Activated CD4-positive, alpha-beta T cell treated with anti-CD3 and anti-CD28 coated beads, Interleukin-2, amount 10 ng/mL, durations not matched to agents 7 days and 5 days (primary cell): ENCODE measurements around the gene TFF3. TPM values are rescaled to one million over a fixed set of nuclear protein-coding genes. Genes with fewer than 3 reads are reported as not detected.

Source experiments
- CTCF ChIA-PET: fragments of 350-600 bp; sonication (Branson Sonifier 250); formaldehyde crosslinking; loops from one replicate; lab custom pipeline; 2021; ENCODE audit warnings: antibody characterized with exemption; lab: Charles Lee
- POLR2A ChIA-PET: fragments of 350-600 bp; sonication (Branson Sonifier 250); formaldehyde crosslinking; loops from one replicate; lab custom pipeline; 2021; ENCODE audit warnings: antibody characterized with exemption; lab: Charles Lee
- DNase-seq: peaks from one replicate; pipeline ENCODE4 v3.0.0-alpha.2; 2020
- H3K27ac Mint-ChIP-seq: one replicate; pipeline ENCODE4 v1.8.0; 2021; ENCODE audit warnings: mild to moderate bottlenecking, moderate library complexity, mixed read lengths
- H3K27me3 Mint-ChIP-seq: one replicate; pipeline ENCODE4 v1.8.0; 2021; ENCODE audit warnings: mixed read lengths
- H3K36me3 Mint-ChIP-seq: one replicate; pipeline ENCODE4 v1.8.0; 2021; ENCODE audit warnings: low read depth, mixed read lengths
- H3K4me1 Mint-ChIP-seq: one replicate; pipeline ENCODE4 v1.8.0; 2021; ENCODE audit warnings: mixed read lengths
- H3K4me3 Mint-ChIP-seq: one replicate; pipeline ENCODE4 v1.8.0; 2021; ENCODE audit warnings: mild to moderate bottlenecking, moderate library complexity, mixed read lengths
- H3K9me3 Mint-ChIP-seq: one replicate; pipeline ENCODE4 v1.8.0; 2021; ENCODE audit warnings: mixed read lengths
- total RNA-seq, 2 experiments: library from RNA; stranded (reverse); gene quantifications; one replicate each; pipeline ENCODE4 v1.2.3, GENCODE V29; 2021

Gene TFF3
- total RNA-seq, 2 experiments from 2014 or later, result not detected

DNA sequence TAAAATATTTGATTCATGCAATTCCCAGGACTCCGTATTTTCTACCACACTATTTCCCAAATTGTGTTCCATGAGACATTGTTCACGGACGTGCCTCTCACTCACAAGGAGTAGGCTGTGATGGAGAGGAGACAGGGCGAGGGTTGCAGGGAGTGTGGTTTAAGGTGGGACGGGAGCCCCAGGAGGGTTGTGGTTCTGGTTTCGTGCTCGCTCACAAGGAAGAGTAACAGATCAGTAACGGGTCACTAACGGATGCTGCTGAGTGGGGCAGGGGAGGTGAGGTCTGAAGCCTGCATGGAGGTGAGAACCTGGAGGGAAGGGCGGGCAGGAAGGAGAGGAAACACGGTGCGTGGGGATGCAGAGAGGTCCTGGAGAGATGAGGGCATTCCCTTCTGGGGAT lies 28.8 kb downstream of the TFF3 start:
- Mint-ChIP-seq H3K4me1 (no peaks in the 10 kb centered on the region), H3K4me3 (no peak overlapping the region), H3K27me3 (no peaks in the 10 kb centered on the region), H3K36me3 (peaks cover 9% of the 10 kb centered on the region), H3K9me3 (no peaks in the 10 kb centered on the region), H3K27ac (no peak overlapping the region)
- ChIA-PET CTCF (interaction anchor here (0.6 to 1.1 kb wide), 2 partner anchors 66 to 460 kb away, joined by 3 read pairs; no protein-coding TSS in a partner anchor), POLR2A (no interaction called here)
- DNase-seq, result no peak

GRCh38 chr21:42285569-42286245 lies 29.5 kb downstream of the TFF3 start:
- CTCF ChIA-PET, result interaction anchor here (1.5 kb wide), 1 partner anchor 17 kb away, joined by 4 read pairs; no protein-coding TSS in a partner anchor
- no peaks in the 10 kb centered on the region for H3K27me3 Mint-ChIP-seq
- H3K36me3 Mint-ChIP-seq, result peaks cover 9% of the 10 kb centered on the region
- no peak overlapping the region for H3K4me3 Mint-ChIP-seq
- H3K9me3 Mint-ChIP-seq, result no peaks in the 10 kb centered on the region
- DNase-seq, result no peak
- H3K27ac Mint-ChIP-seq, result no peak overlapping the region
- POLR2A ChIA-PET, result no interaction called here
- H3K4me1 Mint-ChIP-seq, result no peaks in the 10 kb centered on the region

DNA sequence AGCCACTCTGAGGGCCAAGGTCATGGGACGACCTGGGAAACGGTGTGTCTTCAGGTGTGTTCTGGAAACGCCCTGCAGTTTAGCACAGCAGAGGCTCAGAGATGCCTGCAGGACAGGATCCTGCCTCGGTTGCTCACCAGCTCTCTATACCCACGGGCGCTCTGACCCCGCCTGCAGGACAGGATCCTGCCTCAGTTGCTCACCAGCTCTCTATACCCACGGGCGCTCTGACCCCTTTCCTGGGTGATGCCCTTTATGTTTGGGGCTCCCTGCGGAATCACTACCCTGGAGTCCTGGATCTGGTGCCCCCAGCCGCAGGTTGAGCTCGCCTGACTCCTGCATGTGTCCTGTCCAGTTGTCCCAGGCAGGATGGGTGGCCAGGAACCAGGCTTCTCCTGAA lies 32.5 kb downstream of the TFF3 start:
- Mint-ChIP-seq H3K36me3 (no peaks in the 10 kb centered on the region), H3K4me1 (no peaks in the 10 kb centered on the region), H3K4me3 (no peak overlapping the region), H3K27me3 (no peaks in the 10 kb centered on the region), H3K27ac (no peak overlapping the region), H3K9me3 (no peaks in the 10 kb centered on the region)
- DNase-seq, result no peak
- ChIA-PET CTCF (interaction anchor here (1.4 kb wide), 1 partner anchor 137 kb away, joined by 3 read pairs; no protein-coding TSS in a partner anchor), POLR2A (no interaction called here)

GRCh38 chr21:42282021-42282420 lies 33.2 kb downstream of the TFF3 start:
- no peaks in the 10 kb centered on the region for H3K36me3 Mint-ChIP-seq
- H3K4me3 Mint-ChIP-seq, result no peak overlapping the region
- ChIA-PET CTCF (interaction anchor here (1.4 kb wide), 2 partner anchors 23 to 137 kb away, joined by 3 to 4 read pairs; no protein-coding TSS in a partner anchor), POLR2A (no interaction called here)
- DNase-seq, result no peak
- no peaks in the 10 kb centered on the region for H3K27me3 Mint-ChIP-seq
- H3K4me1 Mint-ChIP-seq, result no peaks in the 10 kb centered on the region
- H3K27ac Mint-ChIP-seq, result no peak overlapping the region
- no peaks in the 10 kb centered on the region for H3K9me3 Mint-ChIP-seq

- no peak overlapping the region for H3K27ac Mint-ChIP-seq
- H3K4me3 Mint-ChIP-seq, result no peak overlapping the region
- no peaks in the 10 kb centered on the region for H3K36me3 Mint-ChIP-seq
- POLR2A ChIA-PET, result no interaction called here
- no peak for DNase-seq
- H3K27me3 Mint-ChIP-seq, result no peaks in the 10 kb centered on the region
- H3K9me3 Mint-ChIP-seq, result no peaks in the 10 kb centered on the region
- H3K4me1 Mint-ChIP-seq, result no peaks in the 10 kb centered on the region
- CTCF ChIA-PET, result interaction anchor here (1.4 to 2.9 kb wide), 2 partner anchors 12 to 22 kb away, joined by 4 to 13 read pairs; no protein-coding TSS in a partner anchor
Observed at GRCh38 chr21:42281181-42281680, 34.0 kb downstream of the TFF3 start.

GRCh38 chr21:42280356-42281180 lies 34.6 kb downstream of the TFF3 start:
- ChIA-PET CTCF (interaction anchor here (1.6 to 2.9 kb wide), 3 partner anchors 11 to 135 kb away, joined by 3 to 13 read pairs (median 7); no protein-coding TSS in a partner anchor), POLR2A (no interaction called here)
- H3K27ac Mint-ChIP-seq, result no peak overlapping the region
- no peak overlapping the region for H3K4me3 Mint-ChIP-seq
- no peaks in the 10 kb centered on the region for H3K4me1 Mint-ChIP-seq
- DNase-seq, result no peak
- H3K9me3 Mint-ChIP-seq, result no peaks in the 10 kb centered on the region
- no peaks in the 10 kb centered on the region for H3K27me3 Mint-ChIP-seq
- H3K36me3 Mint-ChIP-seq, result no peaks in the 10 kb centered on the region

GRCh38 chr21:42279888-42280287 lies 35.3 kb downstream of the TFF3 start:
- ChIA-PET CTCF (interaction anchor here (0.8 to 2.9 kb wide), 4 partner anchors 10 to 134 kb away, joined by 3 to 13 read pairs (median 5); no protein-coding TSS in a partner anchor), POLR2A (no interaction called here)
- DNase-seq, result no peak
- Mint-ChIP-seq H3K4me1 (no peaks in the 10 kb centered on the region), H3K27me3 (no peaks in the 10 kb centered on the region), H3K9me3 (no peaks in the 10 kb centered on the region), H3K4me3 (no peak overlapping the region), H3K36me3 (no peaks in the 10 kb centered on the region), H3K27ac (no peak overlapping the region)

DNA sequence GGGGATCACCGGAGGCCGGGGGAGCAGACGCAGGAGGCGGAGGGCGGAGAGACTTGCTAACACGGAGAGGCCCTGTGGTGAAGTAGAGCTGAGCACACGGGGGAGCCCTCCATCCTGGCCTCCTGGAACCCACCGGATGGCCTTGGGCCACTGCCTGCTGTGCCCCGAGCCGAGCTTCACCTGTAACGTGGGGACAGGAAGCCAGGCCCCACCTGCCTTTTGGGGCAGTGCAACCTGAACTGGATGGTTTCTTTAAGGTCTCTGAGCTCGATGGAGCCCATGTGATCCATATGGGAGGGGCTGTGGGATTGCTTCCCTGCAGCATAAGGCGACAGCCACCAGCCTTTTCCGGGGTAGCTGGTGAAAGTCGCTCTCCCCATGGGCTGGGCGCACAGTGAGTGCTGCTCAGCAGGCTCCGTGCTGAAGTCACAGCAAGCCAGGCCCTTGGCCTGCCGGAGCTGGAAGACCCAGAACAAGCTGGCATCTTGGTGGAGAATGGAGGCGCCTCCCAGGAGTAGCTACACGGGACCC lies 35.8 kb downstream of the TFF3 start:
- no peaks in the 10 kb centered on the region for H3K9me3 Mint-ChIP-seq
- no peaks in the 10 kb centered on the region for H3K4me1 Mint-ChIP-seq
- H3K4me3 Mint-ChIP-seq, result no peak overlapping the region
- H3K27ac Mint-ChIP-seq, result no peak overlapping the region
- no peaks in the 10 kb centered on the region for H3K27me3 Mint-ChIP-seq
- CTCF ChIA-PET, result interaction anchor here (0.7 to 2.9 kb wide), 6 partner anchors 10 to 247 kb away, joined by 3 to 13 read pairs (median 3); no protein-coding TSS in a partner anchor
- DNase-seq, result no peak
- POLR2A ChIA-PET, result no interaction called here
- H3K36me3 Mint-ChIP-seq, result no peaks in the 10 kb centered on the region

DNA sequence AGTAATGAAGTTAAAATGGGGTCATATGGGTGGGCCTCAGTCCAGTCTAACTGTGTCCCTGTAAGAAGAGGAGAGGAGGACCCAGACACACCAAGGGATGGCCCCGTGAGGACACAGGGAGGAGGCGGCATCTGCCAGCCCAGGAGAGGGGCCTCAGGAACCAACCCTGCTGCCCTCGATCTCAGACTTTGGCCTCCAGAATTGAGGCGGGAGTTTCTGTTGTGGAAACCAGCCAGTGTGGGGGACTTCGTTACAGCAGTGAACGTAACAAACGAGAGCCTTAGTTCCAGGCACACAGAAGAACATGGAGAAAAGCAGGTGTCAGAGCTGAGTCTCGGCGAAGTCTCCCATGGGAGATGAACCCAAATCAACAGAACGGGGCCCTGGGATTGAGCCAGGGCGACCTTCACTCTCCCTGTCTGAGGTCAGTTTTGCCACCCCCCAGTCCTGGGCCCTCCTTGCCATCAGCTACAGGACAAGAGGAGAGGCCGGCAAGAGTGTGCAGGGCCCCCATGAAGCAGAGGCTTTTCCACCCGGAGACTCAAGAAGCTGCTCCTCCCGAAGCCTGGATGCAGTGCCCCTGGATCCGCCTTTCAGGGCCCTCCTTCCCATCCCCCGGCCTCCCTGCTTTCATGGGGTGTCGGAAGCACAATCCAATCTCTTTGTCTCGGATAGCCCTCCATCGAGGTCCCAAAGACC lies 36.6 kb downstream of the TFF3 start:
- Mint-ChIP-seq H3K9me3 (no peaks in the 10 kb centered on the region), H3K4me3 (no peak overlapping the region), H3K27me3 (no peaks in the 10 kb centered on the region), H3K36me3 (no peaks in the 10 kb centered on the region), H3K4me1 (no peaks in the 10 kb centered on the region), H3K27ac (no peak overlapping the region)
- CTCF ChIA-PET, result interaction anchor here (0.8 to 2.9 kb wide), 2 partner anchors 9 to 131 kb away, joined by 3 to 13 read pairs; no protein-coding TSS in a partner anchor
- no peak for DNase-seq
- POLR2A ChIA-PET, result no interaction called here

- no peak overlapping the region for H3K27ac Mint-ChIP-seq
- no peaks in the 10 kb centered on the region for H3K27me3 Mint-ChIP-seq
- H3K36me3 Mint-ChIP-seq, result no peaks in the 10 kb centered on the region
- no peak for DNase-seq
- CTCF ChIA-PET, result no interaction called here
- no peaks in the 10 kb centered on the region for H3K9me3 Mint-ChIP-seq
- H3K4me1 Mint-ChIP-seq, result no peaks in the 10 kb centered on the region
- H3K4me3 Mint-ChIP-seq, result no peak overlapping the region
- POLR2A ChIA-PET, result no interaction called here
Observed at GRCh38 chr21:42277593-42277992, 37.6 kb downstream of the TFF3 start.

- DNase-seq, result no peak
- Mint-ChIP-seq H3K36me3 (no peaks in the 10 kb centered on the region), H3K9me3 (no peaks in the 10 kb centered on the region), H3K27me3 (no peaks in the 10 kb centered on the region), H3K27ac (no peak overlapping the region), H3K4me1 (no peaks in the 10 kb centered on the region), H3K4me3 (no peak overlapping the region)
- ChIA-PET CTCF (interaction anchor here (1.5 kb wide), 1 partner anchor 24 kb away, joined by 3 read pairs; no protein-coding TSS in a partner anchor), POLR2A (no interaction called here)
Observed at GRCh38 chr21:42276526-42277154, 38.6 kb downstream of the TFF3 start.

GRCh38 chr21:42276076-42276475 lies 39.1 kb downstream of the TFF3 start:
- Mint-ChIP-seq H3K9me3 (no peaks in the 10 kb centered on the region), H3K4me3 (no peak overlapping the region), H3K27me3 (no peaks in the 10 kb centered on the region), H3K36me3 (no peaks in the 10 kb centered on the region), H3K4me1 (no peaks in the 10 kb centered on the region), H3K27ac (no peak overlapping the region)
- DNase-seq, result no peak
- ChIA-PET POLR2A (no interaction called here), CTCF (interaction anchor here (1.5 kb wide), 1 partner anchor 23 kb away, joined by 3 read pairs; no protein-coding TSS in a partner anchor)
